HG02759 (cell line): ENCODE measurements around the gene STK40.

Experiments
- ATAC-seq: cut with Tn5 transposase; IDR thresholded peaks from one replicate; pipeline ENCODE4 v1.9.1; 2021; ENCODE audit warnings: mild to moderate bottlenecking, moderate library complexity; ENCODE audit not compliant: unreplicated experiment

STK40 gene

GRCh38 chr1:36321119-36321951, 64.4 kb downstream of the STK40 start:
- no peak for ATAC-seq

GRCh38 chr1:36320767-36321118, 65.0 kb downstream of the STK40 start:
- ATAC-seq, result no peak

DNA sequence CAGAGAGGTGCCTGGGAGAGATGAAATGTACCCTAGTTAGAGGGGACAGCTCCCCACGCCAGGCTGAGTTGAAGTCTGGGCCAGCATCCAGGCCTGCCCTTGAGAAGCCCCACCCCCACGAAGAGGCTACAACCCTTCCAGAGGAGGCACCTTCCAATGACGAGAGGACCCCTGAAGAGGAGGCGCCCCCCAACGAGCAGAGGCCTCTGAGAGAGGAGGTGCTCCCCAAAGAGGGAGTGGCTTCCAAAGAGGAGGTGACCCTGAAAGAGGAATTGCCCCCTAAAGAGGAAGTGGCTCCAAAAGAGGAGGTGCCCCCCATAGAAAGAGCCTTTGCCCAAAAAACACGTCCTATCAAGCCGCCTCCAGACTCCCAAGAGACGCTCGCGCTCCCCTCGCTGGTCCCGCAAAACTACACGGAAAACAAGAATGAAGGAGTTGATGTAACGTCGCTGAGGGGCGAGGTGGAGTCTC, 65.4 kb downstream of the STK40 start:
- ATAC-seq, result no peak

DNA sequence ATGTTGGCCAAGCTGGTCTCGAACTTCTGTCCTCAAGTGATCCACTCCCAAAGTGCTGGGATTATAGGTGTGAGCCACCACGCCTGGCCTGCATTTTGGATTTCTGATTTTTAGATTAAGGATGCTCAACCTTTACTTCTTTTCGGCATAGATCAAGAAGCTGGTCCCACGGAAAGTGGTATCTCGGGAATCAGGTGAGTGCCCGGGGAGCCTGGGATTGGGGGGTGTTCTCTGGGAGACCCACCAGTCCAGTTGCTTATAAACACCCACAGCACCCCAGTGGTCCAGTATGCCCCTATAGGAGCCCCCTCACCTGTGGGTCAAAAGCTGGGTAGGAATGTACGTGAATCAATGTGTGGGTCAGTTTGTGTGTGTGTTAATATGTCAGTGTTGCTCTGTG, 76.3 kb downstream of the STK40 start:
- ATAC-seq, result no peak

- ATAC-seq, result no peak
Measured at GRCh38 chr1:36307601-36308330, 78.0 kb downstream of the STK40 start.

DNA sequence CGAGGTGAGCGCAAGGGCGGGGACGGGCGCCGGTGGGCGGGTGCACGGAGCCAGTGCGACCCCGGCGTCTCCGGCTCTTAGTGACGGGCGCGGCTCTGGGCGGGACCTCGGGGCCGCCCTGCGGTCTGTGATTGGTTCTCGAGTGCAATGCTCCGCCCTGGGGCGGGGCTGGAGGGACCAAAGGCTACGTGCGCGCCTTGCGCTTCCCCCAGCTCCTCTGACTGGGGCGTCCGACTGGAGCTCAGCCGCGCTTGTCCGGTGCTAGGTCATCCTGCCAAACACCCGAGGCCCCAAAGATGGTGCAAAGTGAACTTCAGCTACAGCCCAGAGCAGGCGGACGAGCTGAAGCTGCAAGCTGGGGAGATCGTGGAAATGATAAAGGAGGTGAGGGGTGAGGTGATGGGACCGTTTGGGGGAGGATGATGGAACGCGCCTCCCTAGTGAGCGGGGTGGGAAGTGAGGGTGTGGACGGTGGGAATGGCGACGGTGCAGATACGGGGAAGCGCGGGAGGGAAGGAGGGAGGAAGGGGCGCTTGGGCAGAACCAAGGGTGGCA, 78.7 kb downstream of the STK40 start:
- peak; percentile 97 for ATAC-seq

DNA sequence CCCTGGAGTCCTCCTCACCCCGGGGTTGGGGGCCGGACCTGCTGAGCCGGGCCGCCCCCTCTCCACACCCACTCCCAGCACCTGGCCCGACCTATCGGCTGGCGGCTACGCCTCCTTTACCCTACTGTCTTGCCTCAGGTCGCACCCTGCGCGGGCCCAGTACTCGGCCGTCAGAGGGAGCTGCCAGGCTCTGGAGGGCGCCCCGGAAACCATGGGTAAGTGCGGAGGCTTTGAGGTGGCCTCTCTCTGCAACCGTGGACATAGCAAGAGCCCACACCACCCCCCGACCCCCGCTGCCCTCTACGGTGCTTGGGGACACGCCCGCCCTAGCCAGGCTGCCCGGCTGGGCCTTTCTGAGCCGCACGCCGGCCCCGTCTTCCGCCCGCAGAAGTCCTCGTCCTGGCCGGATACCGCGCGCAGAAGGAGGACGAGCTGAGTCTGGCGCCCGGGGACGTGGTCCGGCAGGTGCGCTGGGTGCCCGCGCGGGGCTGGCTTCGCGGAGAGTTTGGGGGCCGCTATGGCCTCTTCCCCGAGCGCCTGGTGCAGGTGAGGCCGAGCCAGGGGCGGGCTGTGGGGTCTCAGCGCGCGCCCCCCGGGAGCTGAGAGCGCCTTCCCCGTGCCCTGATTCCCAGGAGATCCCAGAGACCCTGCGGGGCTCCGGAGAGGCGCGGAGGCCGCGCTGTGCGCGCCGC, 79.4 kb downstream of the STK40 start, which contains the start of gene SH3D21:
Gene SH3D21, plus strand, starts transcription at position 159 of the 692 bp plus-strand sequence. Its CDS starts 53 bp downstream, at position 212.
- ATAC-seq, result peak; percentile 33

DNA sequence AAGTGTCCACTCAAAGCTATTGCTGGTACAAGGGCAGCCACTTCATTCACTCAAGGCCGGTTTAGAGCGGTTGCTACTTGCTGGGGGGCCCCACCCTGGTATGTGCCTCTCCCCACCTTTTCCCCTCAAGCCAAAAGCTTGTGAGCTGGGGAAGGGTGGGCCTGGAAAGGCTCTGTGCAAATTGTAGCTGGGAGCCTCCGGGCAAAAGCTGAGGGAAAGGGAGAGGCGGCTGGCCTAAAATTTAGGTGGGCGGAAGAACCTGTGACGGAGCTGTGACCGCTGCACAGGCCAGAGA, 79.9 kb downstream of the STK40 start:
- no peak for ATAC-seq

GRCh38 chr1:36304970-36305914, 80.5 kb downstream of the STK40 start:
- no peak for ATAC-seq

DNA sequence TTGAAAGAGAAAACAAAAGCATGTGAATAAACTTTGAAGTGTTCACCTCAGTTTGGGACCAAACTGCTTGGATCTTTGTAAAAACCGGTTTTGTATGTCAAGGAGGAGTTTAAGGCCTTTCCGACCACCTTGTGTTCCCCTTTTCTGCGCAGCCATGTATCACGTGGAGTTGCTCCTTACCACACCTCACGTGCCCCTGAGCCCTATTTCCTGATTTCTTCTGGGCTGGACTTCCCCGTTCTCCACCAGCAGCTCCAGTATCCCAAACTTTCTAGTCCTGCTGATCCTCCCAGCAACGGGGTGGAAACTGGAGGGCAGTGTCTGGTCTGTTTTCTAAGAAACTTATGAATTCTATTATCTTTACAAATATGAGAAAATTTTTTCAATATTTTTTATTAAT, 81.2 kb downstream of the STK40 start:
- no peak for ATAC-seq

DNA sequence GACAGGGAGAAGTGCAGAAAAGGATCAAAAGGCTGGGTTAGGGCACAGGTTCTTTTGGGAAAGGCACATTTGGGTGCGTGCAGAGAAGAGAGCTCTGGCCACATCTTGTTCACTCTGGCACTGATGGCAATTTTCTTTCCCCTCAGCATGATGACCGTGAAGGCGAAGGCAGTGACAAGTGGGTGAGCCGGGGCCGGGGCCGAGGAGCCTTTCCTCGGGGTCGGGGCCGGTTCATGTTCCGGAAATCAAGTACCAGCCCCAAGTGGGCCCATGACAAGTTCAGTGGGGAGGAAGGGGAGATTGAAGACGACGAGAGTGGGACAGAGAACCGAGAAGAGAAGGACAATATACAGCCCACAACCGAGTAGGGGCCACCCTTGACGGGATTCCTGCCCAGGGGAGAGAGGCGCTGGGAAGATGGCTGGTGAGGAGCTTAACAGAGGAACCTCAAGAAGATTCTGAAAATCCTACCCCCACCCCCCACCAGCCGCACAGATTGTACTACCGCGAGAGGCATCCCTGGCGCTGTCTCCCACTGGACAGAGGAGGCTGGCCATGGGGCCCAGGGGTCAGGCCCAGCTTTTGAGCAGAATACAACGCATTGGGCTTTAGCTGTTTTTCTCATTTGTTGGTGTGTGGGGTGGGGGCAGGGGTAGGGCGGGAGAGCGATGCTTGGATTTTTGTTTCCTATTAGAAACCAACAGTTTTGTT, 81.9 kb downstream of the STK40 start:
- ATAC-seq, result no peak

DNA sequence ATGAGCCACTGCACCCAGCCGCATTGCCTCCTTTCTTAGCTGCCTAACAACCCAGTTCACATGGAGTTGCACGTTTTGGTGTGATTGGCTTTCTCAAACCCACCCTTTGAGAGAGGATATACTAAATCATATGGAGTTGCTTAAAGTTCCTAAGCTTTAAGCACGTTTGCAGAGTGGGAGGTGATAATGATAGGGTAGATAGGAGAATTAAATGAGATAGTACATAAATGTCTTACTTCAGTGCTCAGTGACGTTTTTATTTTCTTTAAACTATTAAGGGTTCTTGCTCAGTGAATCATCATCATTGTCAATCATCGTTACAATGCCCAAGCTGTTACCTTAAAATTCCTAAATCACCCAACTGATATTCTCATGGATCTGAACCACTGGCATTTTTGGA, 82.5 kb downstream of the STK40 start:
- no peak for ATAC-seq

GRCh38 chr1:36301220-36301619, 84.5 kb downstream of the STK40 start:
- ATAC-seq, result no peak

DNA sequence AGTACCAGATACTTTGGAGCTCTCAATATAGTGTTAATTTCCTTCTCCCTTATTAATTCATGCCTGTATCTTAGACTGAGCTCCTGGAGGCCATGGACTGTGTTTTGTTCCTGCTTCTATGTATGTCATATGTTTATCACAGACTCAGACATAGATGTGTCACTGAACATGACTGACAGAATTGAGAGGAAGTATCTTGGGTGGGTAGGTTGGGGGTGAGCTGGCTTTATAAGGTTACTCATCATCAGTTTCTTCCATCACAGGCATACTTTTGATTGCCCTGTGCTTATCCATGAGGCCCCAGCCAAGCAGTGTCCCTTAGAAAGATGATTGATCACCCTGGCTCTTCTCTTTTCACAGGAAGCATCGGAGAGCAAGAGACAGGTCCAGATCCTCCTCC, 85.2 kb downstream of the STK40 start:
- ATAC-seq, result no peak

- ATAC-seq, result no peak
Measured at GRCh38 chr1:36298640-36299039, 87.1 kb downstream of the STK40 start.

DNA sequence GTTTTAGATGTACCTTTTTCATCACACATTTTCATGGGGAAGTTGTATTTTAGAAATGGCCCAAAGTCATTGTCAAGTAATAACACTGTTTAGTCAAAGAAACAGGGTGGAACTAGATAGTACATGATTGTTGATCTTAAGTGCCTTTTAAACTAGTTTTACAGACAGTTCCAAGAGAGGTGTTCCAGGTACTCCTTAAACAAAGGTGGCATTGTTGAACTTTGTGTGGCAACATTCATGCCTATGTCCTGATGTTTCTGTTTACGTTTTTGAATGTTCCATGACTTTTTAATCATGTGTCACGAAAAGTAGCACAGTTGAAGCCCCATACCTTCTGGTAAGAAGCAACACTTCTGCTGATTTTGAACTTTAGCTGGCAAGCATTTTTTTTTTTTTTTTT, 88.7 kb downstream of the STK40 start:
- ATAC-seq, result no peak

- no peak for ATAC-seq
Measured at GRCh38 chr1:36295390-36295789, 90.3 kb downstream of the STK40 start.
